Stomach (tissue), 19 donors: ENCODE data around the gene HDHD2. TPM values are rescaled to one million over a fixed set of nuclear protein-coding genes. Genes with fewer than 3 reads are reported as not detected.
A peak's percentile ranks its signal among the peaks of the same experiment; 100 is the strongest.
"Not testable (repeated sequence)": the region's sequence is repeated elsewhere in the genome, so short reads cannot be mapped to it uniquely, and the experiment has no call there.

Experiments used
- DNase-seq, 2 donors: peaks; one replicate each; pipeline versions ENCODE4 v3.0.0 to v3.0.0-alpha.2; 2013 to 2019
- H3K27ac ChIP-seq, 5 donors: fragments of 200-600 bp in 4 of 5; sonication (generic) in 4 of 5; one replicate each; pipeline ENCODE4 v1.5.1; 2013 to 2019; ENCODE audit warnings: mild to moderate bottlenecking in 1 of 5, moderate library complexity in 1 of 5
- H3K27me3 ChIP-seq, 3 donors: fragments of 200-600 bp; sonication (generic); one replicate each; pipeline ENCODE4 v1.5.1; 2017 to 2019; ENCODE audit warnings: mixed run types in 1 of 3
- H3K36me3 ChIP-seq, 4 donors: fragments of 200-600 bp; sonication (generic); 1 replicate in 3 of 4; 2 replicates in 1 of 4; pipeline ENCODE4 v1.5.1; 2016 to 2019
- H3K4me1 ChIP-seq, 4 donors: fragments of 200-600 bp; sonication (generic); one replicate each; pipeline ENCODE4 v1.5.1; 2016 to 2019
- H3K4me3 ChIP-seq, 4 donors: fragments of 200-600 bp; sonication (generic) in 3 of 4; one replicate each; pipeline ENCODE4 v1.5.1; 2016 to 2019; ENCODE audit warnings: mild to moderate bottlenecking in 1 of 4
- H3K9me3 ChIP-seq, 4 donors: fragments of 200-600 bp; sonication (generic); one replicate each; pipeline ENCODE4 v1.5.1; 2016 to 2019
- CTCF ChIP-seq, 7 experiments: fragments of 450-650 bp in 4 of 7; fragments of 200-600 bp in 3 of 7; sonication (generic) in 3 of 7; IDR thresholded peaks; one replicate each; pipeline ENCODE4 v1.5.1; 2016 to 2019; ENCODE audit warnings: antibody characterized with exemption in 7 of 7, control low read depth in 2 of 7, mild to moderate bottlenecking in 1 of 7
- EP300 ChIP-seq: sonication (generic); formaldehyde crosslinking; IDR thresholded peaks from one replicate; pipeline ENCODE4 v1.6.1; 2017; ENCODE audit warnings: antibody characterized with exemption
- POLR2A ChIP-seq, 4 donors: fragments of 450-650 bp; IDR thresholded peaks; one replicate each; pipeline ENCODE4 v1.6.1; 2016; ENCODE audit warnings: antibody characterized with exemption in 4 of 4, control low read depth in 2 of 4, mild to moderate bottlenecking in 1 of 4, moderate library complexity in 1 of 4
- POLR2AphosphoS5 ChIP-seq, 3 donors: sonication (generic); formaldehyde crosslinking; IDR thresholded peaks; one replicate each; pipeline ENCODE4 v1.6.1; 2016; ENCODE audit warnings: antibody characterized with exemption in 3 of 3
- WGBS, 5 donors: extraction: QIAGEN DNeasy Blood & Tissue Kit in 3 of 5; methylation state at CpG; one replicate each; pipeline versions ENCODE4 v1.1.5 to v1.1.7; 2013 to 2018; 5-methylcytosine and 5-hydroxymethylcytosine counted together
- intact Hi-C: fragments of 100-400 bp; cut with DNase I; formaldehyde crosslinking; loops from one replicate; pipeline ENCODE4 v1.15.1; 2023; ENCODE audit warnings: low total_unique reads
- long read RNA-seq, 10 donors: transcript quantifications; one replicate each; lab custom pipeline, GENCODE V29; 2026
- polyA plus RNA-seq, 3 donors: library from polyadenylated mRNA; stranded (reverse); fragments of 200-250 nt; gene quantifications; one replicate each; pipeline ENCODE4 v1.2.3, GENCODE V29; 2013
- total RNA-seq, 5 donors: library from RNA; depleted of rRNA; stranded (reverse); fragments of >200 nt; gene quantifications; one replicate each; pipeline versions ENCODE4 v1.1.0 to v1.2.3, GENCODE V29; 2014 to 2016
- donor health status: healthy with polysubstance abuse.
- donor health status: Bipolar disorder and iron deficiency.
- donor health status: healthy.

Gene HDHD2
- total RNA-seq (10 to 100 TPM; 14.5 to 93.7 (median 23.9) TPM), polyA plus RNA-seq (10 to 100 TPM; 16.2 to 26.4 (median 22.4) TPM)
- long read RNA-seq, donor 1, partial matches to known transcripts = 0 of 3 reads
- long read RNA-seq, donor 1, other reads (novel, unspliced or antisense) = 0 of 3 reads
- long read RNA-seq, donor 2, transcript HDHD2-201 (7 exons, 2,212 nt) = major isoform, 6 of 9 reads
- long read RNA-seq, donor 2, partial matches to known transcripts = 0 of 9 reads
- long read RNA-seq, donor 2, other reads (novel, unspliced or antisense) = 0 of 9 reads
- long read RNA-seq, donor 3, partial matches to known transcripts = 0 of 4 reads
- long read RNA-seq, donor 3, other reads (novel, unspliced or antisense) = 0 of 4 reads
- long read RNA-seq, donor 4, partial matches to known transcripts = 0 of 4 reads
- long read RNA-seq, donor 4, other reads (novel, unspliced or antisense) = 0 of 4 reads
- long read RNA-seq, donor 5, transcript HDHD2-201 (7 exons, 2,212 nt) = minor isoform, 5 of 12 reads
- long read RNA-seq, donor 5, transcript HDHD2-206 (1 exons, 3,229 nt) = major isoform, 6 of 12 reads
- long read RNA-seq, donor 5, partial matches to known transcripts = 0 of 12 reads
- long read RNA-seq, donor 5, other reads (novel, unspliced or antisense) = 0 of 12 reads
- long read RNA-seq, donor 6, transcript HDHD2-205 (7 exons, 2,224 nt) = minor isoform, 5 of 19 reads
- long read RNA-seq, donor 6, transcript HDHD2-201 (7 exons, 2,212 nt) = major isoform, 9 of 19 reads
- long read RNA-seq, donor 6, transcript HDHD2-206 (1 exons, 3,229 nt) = minor isoform, 5 of 19 reads
- long read RNA-seq, donor 6, partial matches to known transcripts = 0 of 19 reads
- long read RNA-seq, donor 6, other reads (novel, unspliced or antisense) = 0 of 19 reads
- long read RNA-seq, donor 7, transcript HDHD2-201 (7 exons, 2,212 nt) = major isoform, 7 of 12 reads
- long read RNA-seq, donor 7, partial matches to known transcripts = 0 of 12 reads
- long read RNA-seq, donor 7, other reads (novel, unspliced or antisense) = 0 of 12 reads
- long read RNA-seq, donor 8, partial matches to known transcripts = 5 of 14 reads
- long read RNA-seq, donor 8, other reads (novel, unspliced or antisense) = 0 of 14 reads
- long read RNA-seq, donor 9, transcript HDHD2-206 (1 exons, 3,229 nt) = major isoform, 5 of 9 reads
- long read RNA-seq, donor 9, partial matches to known transcripts = 0 of 9 reads
- long read RNA-seq, donor 9, other reads (novel, unspliced or antisense) = 0 of 9 reads
- long read RNA-seq, donor 10, partial matches to known transcripts = 0 of 4 reads
- long read RNA-seq, donor 10, other reads (novel, unspliced or antisense) = 0 of 4 reads

- TF ChIP-seq POLR2A (IDR thresholded peaks at IDR 0.05) (peak in 2 of 4 donors; percentile 26 to 87), EP300 (no peak), POLR2AphosphoS5 (IDR thresholded peaks at IDR 0.05) (peak; percentile 30 to 93 (median 85))
- no peaks in the 10 kb centered on the region for H3K27me3 ChIP-seq
- no peaks in the 10 kb centered on the region for H3K9me3 ChIP-seq
- H3K27ac ChIP-seq = peak within 1 kb of the TSS; percentile 86 to 92 (median 89)
- WGBS, 5 donors = 0 to 1% (median 0%) methylated on average over 45 to 70 of the region's 70 CpGs
- H3K4me3 ChIP-seq = peak within 1 kb of the TSS; percentile 64 to 75 (median 71)
- peaks cover 0 to 22% (median 18%) of the 10 kb centered on the region in 4 donors for H3K36me3 ChIP-seq
- peak; percentile 80 to 94 for DNase-seq
- intact Hi-C loops = no loop called here
- H3K4me1 ChIP-seq = peaks cover 15 to 43% (median 26%) of the 10 kb centered on the region in 4 donors
Measured at GRCh38 chr18:47150029-47150823, at the start of gene HDHD2. Gene HDHD2, minus strand, starts transcription at chr18:47150500. Its CDS starts 14,061 bp downstream, at chr18:47136439.

- H3K27ac ChIP-seq, H3K4me3 ChIP-seq, DNase-seq, H3K36me3 ChIP-seq, H3K4me1 ChIP-seq, intact Hi-C loops, H3K9me3 ChIP-seq: not testable (repeated sequence)
- 55 to 68% (median 64%) methylated on average over 3 of the region's 3 CpGs for WGBS, 5 donors
- H3K27me3 ChIP-seq = peaks cover 0 to 16% (median 4%) of the 10 kb centered on the region in 3 donors
Measured at GRCh38 chr18:47195961-47196360, 45.7 kb upstream of the HDHD2 start.

GRCh38 chr18:47191961-47192360 is 41.7 kb upstream of the HDHD2 start:
- DNase-seq = no peak
- Histone ChIP-seq H3K4me1 (no peaks in the 10 kb centered on the region), H3K36me3 (no peaks in the 10 kb centered on the region), H3K4me3 (no peak overlapping the region), H3K27me3 (peaks cover 0 to 26% (median 4%) of the 10 kb centered on the region in 3 donors), H3K27ac (no peak overlapping the region), H3K9me3 (no peaks in the 10 kb centered on the region)
- TF ChIP-seq CTCF (IDR thresholded peaks at IDR 0.05) (no peak), POLR2AphosphoS5 (IDR thresholded peaks at IDR 0.05) (no peak), POLR2A (IDR thresholded peaks at IDR 0.05) (no peak), EP300 (no peak)
- WGBS, 5 donors = 82 to 94% (median 88%) methylated on average over 2 of the region's 2 CpGs
- intact Hi-C loops = no loop called here

GRCh38 chr18:47187721-47188120 is 37.4 kb upstream of the HDHD2 start:
- Histone ChIP-seq H3K36me3 (no peaks in the 10 kb centered on the region), H3K4me1 (no peaks in the 10 kb centered on the region), H3K27me3 (peaks cover 0 to 10% (median 0%) of the 10 kb centered on the region in 3 donors), H3K4me3 (no peak overlapping the region), H3K27ac (no peak overlapping the region), H3K9me3 (peaks cover 0 to 5% (median 0%) of the 10 kb centered on the region in 4 donors)
- no peak for TF ChIP-seq POLR2AphosphoS5 (IDR thresholded peaks at IDR 0.05)
- no peak for TF ChIP-seq EP300
- intact Hi-C loops = no loop called here
- whole genome bisulfite sequencing, 5 donors = 81 to 87% (median 84%) methylated on average over 7 of the region's 7 CpGs
- DNase-seq = no peak

- Histone ChIP-seq H3K36me3 (no peaks in the 10 kb centered on the region), H3K27me3 (peaks cover 0 to 10% (median 0%) of the 10 kb centered on the region in 3 donors), H3K4me3 (no peak overlapping the region), H3K4me1 (no peaks in the 10 kb centered on the region), H3K9me3 (peaks cover 0 to 5% (median 0%) of the 10 kb centered on the region in 4 donors), H3K27ac (no peak overlapping the region)
- 80 to 88% (median 82%) methylated on average over 5 of the region's 5 CpGs for WGBS, 5 donors
- peak in 1 of 2 donors; percentile 36 for DNase-seq
- intact Hi-C loops = no loop called here
- no peak for TF ChIP-seq EP300
- TF ChIP-seq POLR2AphosphoS5 (IDR thresholded peaks at IDR 0.05) = no peak
- TF ChIP-seq POLR2A (IDR thresholded peaks at IDR 0.05) = no peak
- no peak for TF ChIP-seq CTCF (IDR thresholded peaks at IDR 0.05)
Measured at GRCh38 chr18:47184419-47185050, 34.2 kb upstream of the HDHD2 start.

GRCh38 chr18:47182156-47182555 is 31.9 kb upstream of the HDHD2 start:
- DNase-seq, H3K4me1 ChIP-seq, H3K9me3 ChIP-seq, intact Hi-C loops, H3K4me3 ChIP-seq, H3K36me3 ChIP-seq, H3K27ac ChIP-seq, H3K27me3 ChIP-seq: not testable (repeated sequence)
- WGBS, 5 donors = 80 to 89% (median 87%) methylated on average over 5 of the region's 5 CpGs
